ENCODE results near the gene DNAJB2. TPM values are rescaled to one million over a fixed set of nuclear protein-coding genes. Genes with fewer than 3 reads are reported as not detected.
"Not testable (repeated sequence)": the region's sequence is repeated elsewhere in the genome, so short reads cannot be mapped to it uniquely, and the experiment has no call there.

The DNAJB2 gene
- polyA plus RNA-seq, 1 donor, result 97.8 TPM

DNA sequence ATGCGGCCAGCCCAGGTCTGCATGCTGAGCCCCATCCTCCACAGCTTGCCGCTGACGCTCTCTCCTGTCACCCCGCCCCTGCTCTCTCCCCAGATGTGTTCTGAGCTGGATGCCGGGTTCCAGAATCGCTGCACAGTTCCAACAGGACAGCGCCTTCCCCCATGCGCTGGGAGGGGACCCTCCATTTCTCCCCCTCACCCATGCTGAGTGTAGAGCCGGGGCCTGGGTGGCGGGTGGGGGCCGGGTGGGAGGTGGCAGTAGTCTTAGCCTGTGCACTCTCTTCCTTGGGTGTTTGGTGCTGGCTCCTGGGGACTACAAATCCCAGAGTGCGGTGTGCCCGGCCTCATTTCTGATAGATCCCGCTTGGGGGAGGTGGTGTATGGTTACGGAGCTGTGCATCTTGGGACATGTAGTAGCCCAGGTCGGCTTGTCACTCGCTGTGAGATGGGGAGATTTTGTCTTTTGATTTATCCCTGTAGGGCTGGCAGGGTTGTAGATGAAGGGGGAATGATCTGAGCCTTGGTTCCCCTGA is 6.8 kb downstream of the DNAJB2 start:
- DNase-seq, result peak; percentile 71

DNA sequence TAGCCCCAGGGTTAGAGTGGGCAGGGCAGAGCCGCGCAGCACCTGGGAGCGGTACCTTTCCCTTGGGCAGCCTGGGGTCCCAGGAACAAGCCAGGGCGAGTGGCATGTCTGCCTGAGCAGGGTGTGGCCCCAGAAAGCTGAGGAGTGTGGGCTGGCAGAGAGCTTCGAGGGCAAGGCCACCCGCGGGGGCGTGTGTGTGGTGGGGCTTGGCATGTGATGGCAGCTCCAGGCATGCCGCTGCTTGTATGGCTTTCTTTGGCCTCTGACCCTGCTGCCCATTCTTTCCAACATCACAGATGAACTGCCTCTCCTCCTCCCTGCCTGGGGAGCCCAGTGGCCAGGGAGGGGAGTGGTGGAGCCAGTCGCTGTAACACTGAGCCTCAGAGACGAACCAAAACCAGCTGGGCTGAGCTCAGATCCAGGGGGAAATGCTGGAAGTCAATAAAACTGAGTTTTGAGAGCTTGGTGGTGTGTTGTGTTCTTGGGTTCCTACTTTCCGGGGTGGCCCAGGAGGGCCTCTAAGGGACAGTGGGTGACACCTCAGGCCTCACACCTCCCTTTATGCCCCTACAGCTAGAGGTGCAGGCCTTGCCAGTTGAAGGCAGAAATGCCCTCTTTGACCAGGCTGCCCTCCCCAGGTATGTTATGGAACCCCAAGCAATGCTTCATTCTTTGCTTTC is 7.4 kb downstream of the DNAJB2 start:
- DNase-seq, result no peak

DNA sequence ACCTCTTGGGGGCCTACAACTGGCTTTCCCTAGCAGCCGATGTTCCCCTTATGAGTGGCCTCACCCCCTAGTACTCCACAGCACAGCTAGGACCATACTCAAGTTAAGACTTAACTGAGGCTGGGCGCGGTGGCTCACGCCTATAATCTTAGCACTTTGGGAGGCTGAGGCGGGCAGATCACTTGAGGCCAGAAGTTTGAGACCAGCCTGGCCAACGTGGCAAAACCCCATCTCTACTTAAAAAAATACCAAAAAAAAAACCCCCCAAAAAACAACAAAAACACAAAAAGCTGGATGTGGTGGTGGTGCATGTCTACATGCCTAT is 7.9 kb downstream of the DNAJB2 start:
- DNase-seq, result not testable (repeated sequence)

DNA sequence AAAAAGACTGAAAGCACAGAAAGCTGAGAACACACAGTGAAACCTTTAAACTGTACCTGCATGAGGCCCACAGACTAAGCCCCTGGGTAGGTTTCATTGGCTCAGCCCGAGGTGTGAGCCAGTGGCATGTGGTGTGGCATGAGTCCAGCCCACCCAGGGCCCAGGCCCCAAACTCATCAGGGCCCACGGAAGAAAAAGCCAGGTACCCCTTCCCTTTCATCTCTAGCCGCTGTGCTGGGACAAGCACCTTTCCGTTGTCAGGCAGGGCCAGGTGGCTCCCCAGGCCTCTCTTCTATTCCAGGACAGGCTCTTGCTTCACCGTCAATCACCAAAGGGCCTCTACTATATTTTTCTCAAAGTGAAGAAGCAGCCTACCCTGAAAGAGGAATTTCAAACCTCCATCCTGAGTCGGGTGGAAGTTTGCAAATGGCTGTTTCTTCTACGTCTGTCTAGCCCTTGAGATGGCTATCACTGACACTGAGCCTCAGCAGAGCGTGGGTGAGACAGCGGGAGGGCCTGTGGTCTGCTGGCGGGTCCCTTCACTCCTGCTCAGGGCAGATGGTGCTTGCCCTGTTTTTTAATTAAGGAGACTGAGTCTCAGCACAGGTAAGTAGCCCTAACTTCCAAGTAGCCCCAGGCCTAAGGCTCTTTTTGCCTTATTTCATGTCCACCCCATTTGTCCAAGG is 8.6 kb downstream of the DNAJB2 start:
- no peak for DNase-seq

DNA sequence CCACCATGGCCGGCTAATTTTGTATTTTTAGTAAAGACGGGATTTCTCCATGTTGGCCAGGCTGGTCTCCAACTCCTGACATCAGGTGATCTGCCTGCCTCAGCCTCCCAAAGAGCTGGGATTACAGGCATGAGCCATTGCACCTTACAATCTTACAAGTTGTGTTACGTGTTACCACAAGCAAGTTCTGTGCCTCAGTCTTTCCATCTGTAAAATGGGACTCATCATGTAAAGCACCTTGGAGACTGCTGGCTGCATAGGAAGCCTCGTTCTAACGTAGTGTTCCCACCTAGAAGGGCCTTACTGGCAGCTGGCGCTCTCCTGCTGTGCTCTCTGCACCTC is 10.0 kb downstream of the DNAJB2 start:
- no peak for DNase-seq

DNA sequence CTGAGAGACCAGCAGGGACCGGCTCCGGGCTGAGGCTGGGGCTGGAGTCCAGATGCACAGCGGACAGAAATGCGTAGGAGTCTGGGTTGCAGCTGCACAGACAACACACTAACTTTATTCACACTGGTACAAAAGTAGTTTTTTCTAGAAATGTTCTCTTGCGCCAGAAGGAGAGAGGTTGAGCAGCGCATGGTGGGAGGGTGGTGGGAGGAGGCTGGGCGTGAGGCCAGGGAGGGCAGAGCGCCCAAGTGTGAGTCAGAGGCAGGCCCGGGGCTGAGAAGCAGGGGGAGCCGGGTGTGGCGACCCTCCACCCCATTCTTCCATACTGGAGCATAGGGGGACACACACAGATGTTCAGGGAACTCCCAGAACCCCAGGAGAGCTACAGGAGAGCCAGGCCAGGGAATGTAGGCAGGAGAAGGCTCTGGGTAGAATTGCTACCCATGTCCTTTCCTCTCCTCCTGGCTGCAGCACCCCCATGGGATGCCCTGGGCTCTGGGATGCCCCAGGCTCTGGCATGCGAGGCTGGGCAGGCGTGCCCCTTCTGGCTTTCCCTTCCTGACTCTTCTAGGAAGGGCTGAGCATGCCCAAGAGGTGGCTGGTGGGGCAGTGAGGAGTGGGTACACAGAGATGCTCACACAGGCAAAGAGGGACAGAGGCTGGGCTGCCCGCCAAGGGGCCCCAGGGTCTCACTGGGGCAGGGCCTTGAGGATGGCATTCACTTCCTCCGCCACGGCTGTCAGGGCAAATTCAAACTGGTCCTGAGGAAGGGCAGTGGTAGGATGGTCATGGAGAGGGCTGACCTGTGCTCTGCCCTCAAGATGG is 10.6 kb downstream of the DNAJB2 start:
- DNase-seq, result peak; percentile 90

DNA sequence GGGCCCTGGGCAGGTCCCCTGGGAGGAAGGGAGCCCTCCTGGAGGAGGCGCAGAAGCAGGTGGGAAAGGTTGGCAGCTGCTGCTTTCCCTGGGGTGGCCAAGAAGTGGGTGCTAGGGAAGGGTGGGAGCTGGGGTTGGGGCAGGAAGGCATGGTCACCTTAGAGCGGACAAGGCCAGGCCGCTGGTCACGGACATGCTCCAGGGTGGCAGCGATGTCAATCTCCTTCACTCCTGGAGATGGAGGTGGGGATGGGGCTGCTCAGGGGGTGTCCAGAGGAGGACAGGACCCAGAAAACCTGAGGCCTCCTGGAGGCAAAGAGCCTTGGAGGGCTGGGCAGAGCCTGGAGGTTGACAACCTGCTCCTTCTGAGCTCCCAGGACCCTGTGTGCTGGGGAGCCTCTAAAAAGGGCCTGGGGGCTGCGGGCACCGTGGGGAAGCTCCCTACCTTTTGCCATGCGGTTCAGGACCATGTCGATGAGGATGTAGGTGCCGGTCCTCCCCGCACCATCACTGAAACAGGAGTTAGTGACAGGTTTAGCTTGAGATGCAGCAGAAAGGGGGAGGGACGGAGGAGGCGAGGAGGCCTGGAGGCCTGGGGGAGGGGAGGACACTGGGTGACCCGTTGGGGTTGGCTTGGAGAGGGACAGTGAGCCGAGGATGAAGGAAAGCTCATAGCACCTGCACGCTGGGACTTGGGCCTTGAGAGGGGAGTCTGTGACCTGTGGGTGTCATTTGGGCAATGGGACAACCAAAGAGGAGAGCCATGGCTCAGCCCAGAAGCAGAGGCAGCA is 11.4 kb downstream of the DNAJB2 start:
- no peak for DNase-seq

DNA sequence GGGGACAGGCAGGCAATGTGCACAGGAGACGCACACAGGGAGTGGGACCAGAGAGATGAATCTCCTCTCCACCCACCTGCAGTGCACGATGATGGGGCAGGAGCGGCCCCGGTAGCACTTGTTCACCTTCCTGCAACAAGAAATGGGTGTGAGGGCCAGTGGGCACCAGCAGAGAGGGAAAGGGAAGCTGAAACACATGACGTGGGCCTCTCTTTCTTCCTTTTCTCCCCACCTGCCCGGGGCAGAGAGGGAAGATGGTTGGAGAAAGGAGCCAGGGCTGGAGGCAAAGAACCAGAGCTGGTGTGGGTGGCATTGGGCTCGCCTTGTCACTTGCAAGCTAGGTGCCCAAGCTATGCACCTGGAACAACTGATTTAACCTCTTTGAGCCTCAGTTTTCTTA is 12.2 kb downstream of the DNAJB2 start:
- DNase-seq, result no peak

DNA sequence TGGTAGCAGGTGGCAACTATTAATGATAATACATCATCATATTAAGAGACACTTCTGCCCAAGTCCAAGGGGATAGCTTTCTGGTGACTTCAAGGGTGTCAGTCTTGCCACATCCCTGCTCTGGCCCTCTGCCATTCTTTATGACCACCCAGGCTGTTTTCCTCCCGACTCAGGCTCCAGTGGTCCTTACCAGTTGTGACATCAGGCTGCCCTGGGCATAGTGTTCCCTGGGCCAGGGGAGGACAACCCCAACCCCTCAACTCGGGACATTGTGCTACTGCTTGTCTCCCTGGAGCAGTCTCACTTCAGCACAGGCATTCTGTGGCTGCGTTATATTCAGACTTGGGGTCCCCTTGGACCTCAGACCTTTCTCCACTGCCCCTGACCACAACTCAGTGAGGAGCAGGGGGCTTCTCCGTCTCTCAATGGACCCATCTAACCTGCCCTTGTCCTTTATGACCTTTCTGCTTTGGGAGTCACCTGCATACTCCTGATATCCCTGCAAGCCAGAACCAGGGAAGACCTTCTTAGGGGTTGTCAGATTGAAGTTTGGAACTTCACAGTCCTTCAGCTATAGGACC is 12.8 kb downstream of the DNAJB2 start:
- no peak for DNase-seq

DNA sequence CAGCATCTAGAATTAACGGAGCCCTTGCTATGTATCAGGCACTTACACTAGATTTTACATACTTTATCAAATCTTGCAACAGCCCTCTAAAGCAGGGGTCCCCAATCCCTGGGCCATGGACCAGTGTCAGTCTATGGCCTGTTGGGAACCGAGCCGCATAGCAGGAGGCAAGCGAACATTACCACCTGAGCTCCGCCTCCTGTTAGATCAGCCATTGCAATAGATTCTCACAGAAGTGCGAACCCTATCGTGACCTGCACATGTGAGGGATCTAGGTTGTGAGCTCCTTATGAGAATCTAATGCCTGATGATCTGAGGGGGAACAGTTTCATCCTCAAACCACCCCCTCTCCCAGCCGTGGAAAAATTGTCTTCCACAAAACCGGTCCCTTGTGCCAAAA is 13.4 kb downstream of the DNAJB2 start:
- no peak for DNase-seq

DNA sequence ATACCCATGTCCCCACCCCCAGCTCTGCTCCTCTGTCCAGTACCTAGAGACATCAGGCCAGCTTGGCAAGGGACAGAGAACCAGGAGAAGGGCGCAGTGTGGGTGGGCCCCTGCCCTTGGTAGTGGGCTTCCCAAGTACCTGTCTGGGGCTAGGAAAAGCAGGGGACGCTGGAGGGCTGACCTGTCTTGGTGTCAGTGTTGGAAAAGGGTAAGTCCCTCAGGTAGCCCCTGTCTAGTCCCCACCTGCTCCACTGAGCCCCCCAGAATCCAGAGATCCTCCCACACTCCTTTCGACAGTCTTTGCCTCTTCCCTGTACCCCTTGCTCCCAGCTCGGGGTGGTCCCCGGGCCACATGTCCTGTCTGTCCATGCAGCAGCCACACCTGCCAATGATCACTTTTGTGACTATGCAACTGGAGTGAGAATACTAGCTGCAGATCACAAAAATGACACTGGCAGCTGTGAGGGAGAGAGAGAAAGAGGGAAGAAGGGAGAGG is 14.6 kb downstream of the DNAJB2 start:
- DNase-seq, result no peak

DNA sequence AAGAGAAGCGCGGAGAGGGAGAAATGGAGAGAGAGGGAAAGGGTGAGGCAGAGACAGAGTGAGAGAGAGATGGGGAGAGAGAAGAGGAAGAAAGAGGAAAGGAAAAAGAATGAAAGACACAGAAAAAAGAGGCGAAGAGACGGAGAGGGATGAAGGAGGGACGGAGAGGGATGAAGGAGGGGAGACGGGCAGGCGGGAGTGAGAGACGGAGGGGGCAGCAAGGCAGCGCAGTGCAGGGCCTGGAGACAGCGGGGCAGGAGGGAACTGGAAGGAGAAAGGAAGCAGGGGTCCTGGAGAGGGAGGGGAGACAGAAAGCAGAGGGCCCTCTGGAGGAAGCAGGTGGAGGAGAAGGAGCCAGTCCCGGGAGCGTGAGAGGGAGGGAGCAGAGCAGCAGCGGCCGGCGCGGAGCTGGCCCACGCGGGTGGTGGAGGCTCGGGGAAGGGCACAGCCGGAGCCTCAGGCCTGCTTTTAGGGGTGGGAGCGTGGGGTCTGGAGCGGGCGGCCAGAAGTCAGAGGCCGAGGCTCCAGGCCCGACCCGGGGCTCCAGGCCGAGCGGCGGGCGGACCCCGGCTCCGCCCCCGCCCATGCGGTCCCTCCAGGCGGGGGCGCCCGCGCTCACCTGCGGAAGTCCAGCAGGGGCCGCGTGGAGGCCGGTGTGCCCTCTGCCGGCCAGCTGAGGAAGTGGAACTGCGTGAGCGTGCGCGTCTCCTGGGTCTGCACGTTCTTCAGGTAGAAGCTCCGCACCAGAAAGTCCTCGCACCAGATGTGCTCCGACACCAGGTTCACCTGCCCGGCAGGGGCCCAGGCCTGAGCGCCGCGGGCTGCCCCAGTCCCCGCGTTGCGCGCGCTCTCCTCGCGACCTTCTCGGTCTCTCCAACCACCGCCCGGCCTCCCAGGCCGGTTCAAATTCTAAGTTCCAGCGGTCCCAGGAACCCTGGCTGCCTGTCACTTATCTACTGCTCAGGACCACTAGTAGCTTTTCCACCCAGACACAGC is 15.5 kb downstream of the DNAJB2 start:
- peak; percentile 90 for DNase-seq

DNA sequence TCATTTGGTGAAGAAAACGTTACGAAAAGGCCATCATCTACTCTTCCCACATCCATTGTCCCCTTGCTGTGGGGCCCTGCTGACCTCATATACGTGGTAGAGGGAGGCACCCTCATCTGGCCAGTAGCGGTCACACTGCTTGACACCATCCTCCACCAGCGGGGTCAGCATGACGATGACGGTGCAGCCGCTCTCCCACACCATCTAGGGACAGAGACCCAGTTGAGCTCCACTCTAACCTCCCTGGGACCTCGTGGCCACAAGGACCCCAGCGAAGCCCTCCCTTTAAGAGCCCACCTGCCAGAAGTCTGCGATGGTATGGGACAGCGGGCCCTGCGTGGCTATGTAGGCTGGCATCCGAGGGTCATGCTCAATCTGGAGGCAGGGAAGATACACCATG is 17.0 kb downstream of the DNAJB2 start:
- no peak for DNase-seq

DNA sequence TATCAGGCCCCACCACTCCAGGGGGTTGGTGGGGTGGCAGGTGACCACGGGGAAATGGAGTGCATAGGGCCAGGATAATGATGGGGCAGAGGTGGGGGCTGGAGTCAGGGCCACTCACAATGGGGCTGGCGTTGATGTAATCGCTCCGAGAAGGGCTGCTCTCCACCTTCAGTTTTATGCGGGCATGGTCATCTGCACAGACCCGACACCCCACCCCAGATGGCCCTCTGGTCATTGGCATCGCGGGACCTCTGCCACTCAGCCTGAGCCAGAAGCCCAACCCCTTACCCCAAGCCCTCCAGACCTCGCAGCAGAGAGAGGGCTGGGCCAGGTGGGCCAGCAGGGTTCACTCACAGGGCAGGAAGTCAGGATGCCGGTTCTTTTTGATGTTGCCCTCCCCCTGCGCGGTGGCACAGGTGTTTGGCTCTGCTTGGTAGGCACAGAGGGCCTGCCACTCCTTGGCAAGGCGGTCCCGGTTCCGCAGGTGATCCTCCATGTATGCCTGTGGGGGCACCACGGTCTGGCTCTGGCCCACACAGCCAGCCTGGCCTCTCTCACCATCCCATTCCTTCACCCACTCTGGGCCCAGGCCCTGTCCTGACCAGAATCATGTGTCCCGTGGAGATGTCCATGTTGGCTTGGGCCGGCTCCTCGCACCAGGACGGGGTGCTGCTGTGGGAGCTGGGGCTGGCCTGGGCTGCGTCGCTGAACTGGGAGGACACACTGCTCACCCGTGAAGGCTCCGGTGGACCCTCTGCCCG is 17.6 kb downstream of the DNAJB2 start:
- DNase-seq, result no peak

DNA sequence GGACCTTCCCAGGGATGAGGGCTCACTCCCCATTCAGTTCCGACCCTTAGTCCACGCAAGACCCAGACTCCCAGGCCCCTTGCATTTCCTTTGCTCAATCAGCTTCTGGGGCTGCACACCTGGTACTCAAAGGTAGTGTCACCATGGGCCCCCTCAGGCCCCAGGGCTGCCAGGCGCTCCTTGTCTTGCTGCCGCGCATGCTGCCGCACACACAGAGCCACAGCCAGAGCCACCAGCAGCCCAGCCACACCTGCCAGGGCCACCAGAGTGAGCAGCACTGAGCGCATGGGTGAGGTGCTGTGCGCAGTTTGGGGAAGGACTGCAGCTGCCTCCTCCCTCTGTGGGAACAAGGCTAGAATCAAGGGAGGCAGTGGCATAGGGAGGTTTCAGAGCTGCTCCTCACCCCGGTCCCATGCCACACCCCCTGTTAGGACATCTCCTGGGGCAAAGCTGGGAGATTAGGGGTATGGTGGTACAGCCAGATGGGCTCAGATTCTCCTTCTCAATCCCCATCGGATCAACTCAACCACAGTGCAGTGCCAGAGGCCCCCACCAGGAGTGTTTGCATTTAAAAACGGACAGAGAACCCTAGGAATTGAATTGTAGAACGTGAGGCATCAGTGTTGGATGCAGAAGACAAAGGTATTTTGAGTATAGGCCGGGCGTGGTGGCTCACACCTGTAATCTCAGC is 18.7 kb downstream of the DNAJB2 start:
- DNase-seq, result no peak

DNA sequence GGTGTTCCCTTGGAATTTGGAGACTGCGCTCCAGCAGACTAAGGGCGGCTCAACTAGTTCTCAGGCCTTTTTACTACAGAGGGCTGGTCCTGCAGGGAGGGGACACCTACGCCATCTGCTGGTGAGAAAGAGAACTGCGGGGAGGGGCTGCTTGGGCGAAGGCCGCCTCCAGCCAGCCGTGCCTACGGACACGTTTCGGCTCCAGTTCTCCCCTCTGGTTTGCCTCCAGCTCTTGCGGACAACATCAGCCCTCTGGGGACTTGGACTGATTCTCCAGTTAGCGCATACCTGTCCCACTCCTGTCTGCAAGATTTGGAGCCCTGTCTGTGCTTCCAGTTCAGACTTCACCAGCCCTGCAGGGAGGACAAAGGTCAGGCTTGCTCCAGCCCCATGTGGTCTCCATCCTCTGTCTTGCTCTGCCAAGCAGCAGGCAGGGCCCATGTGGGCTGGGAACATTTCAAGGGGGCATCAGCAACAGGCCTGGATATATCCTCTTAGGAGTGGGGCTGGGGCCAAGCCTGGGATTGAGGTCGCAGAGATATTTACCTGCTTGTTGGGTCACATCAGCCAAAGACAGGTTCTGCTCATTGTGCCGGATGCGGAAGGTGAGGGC is 19.7 kb downstream of the DNAJB2 start:
- peak; percentile 81 for DNase-seq

DNA sequence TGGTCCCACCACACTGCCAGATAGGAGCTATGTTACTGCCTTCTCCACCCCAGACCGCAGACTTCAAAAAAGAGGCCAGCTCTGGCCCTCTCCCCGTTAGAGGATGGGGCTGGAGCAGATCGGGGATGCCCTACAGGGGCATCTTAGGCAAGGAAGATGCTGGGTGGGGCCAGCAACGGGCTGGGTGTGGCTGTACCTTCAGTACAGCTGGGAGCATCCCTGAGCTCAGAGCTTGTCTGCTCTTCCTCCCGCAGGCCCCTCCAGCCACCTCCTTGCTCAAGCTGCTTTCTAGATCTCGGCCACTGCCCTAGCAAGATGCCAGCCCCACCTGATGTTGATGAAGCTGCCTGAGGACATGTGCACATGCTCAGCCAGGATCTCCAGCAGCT is 20.2 kb downstream of the DNAJB2 start:
- DNase-seq, result no peak

DNA sequence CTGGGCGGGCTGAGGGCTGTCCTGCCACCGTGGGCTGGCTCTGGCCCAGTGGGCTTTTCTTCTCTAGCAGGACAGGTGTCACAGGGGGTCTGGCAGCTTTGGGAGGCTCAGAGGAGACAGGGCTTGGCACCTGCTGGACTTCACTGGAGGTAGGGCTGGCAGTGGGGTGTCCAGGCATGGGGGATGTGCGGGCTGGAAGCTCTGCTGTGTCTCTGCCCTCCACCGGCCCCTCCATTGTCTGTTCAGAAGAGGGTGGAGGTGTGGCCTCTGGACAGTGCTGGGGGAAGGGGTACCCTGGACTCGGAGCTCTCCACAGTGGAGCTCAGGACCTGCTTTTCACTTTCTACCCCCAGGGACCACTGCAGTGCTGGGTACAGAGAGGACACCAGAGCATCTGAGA is 20.9 kb downstream of the DNAJB2 start:
- DNase-seq, result no peak

DNA sequence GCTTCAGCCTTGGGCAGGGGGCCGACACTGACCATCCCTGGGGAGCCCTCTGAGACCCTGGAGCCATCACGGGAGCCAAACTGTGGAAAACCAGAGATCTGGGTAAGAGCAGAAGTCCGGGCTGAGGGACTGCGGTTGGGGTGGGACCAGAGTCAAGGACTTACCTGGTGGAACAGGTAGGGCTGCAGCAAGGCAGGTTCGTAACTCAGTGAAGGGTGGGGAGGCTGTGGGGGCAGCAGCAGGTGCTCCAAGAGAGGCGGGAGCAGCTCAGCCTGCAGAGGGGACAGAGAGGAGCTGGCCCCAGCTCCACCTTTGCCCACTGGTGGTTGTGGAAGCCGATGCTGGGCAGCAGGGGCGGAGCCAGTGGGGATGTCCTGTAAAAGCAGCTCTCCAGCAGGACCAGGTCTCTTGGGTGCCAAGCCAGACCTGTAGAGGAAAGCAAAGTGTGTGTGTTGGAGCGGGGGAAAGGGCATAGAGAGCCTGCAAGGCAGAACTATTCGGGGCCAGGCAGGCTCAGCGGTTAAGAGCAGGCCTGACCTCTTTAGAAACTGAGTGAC is 23.3 kb downstream of the DNAJB2 start:
- DNase-seq, result no peak

All from hindlimb muscle (tissue), 1 donor.